ENCODE data around the gene CETP. TPM values are rescaled to one million over a fixed set of nuclear protein-coding genes. Genes with fewer than 3 reads are reported as not detected.

Gene CETP
- total and polyA plus RNA-seq, 2 of the 13 experiments (the other 11 are each of a cell fraction or from before 2014, with no cell fraction given) = 0.31 to 9.8 TPM

DNA sequence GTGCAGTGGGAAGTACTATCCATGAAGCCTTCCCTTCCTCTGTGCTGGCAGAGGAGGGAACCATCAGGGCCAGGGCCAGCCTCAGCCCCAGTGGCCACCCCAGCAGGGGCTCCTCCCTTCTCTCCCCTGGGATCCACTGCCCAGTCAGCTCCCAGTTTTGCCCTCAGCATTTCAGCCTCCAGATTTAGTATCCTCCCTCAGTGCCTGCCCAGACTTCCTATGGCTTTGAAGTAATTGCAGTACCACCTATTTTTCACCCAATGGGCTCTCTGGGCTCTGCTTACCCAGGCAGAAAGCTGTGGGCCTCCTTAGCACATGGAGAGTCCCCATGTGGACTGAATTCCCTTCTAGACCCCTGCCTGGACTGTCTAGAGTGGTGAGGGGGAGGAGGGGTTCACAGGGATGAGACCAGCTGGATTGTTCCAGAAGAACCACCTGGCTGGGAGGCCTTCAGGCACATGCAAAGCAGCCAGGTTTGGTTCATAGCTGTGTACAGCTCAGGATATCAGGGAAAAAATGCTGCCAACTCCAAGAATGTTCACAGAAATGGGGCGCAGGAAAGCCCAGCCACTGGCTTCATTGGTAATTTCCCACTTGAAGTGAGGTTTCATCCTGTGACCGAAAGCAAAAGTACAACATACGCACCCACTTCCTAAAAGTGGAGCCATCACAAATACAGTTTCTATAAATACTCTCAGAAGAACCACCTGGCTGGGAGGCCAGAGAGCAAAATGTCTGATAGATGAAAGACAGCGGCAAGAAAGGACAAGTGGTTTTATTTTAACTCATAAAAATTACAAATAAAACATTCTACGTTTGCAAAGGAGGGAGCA, 45.0 kb upstream of the CETP start:
- Histone ChIP-seq H3K4me1 (ENCODE audit: insufficient read depth, low read length) (peaks cover 88% of the 10 kb centered on the region), H4K20me1 (ENCODE audit: insufficient read depth, low read length) (no peaks in the 10 kb centered on the region), H3K4me3 (replicated peaks in 1 of 3; ENCODE audit: insufficient read depth in 1 of 3, low read depth in 2 of 3, low read length in 3 of 3) (no peak overlapping the region), H3K9me3 (ENCODE audit: low read length) (no peaks in the 10 kb centered on the region), H3K36me3 (replicated peaks in 1 of 2; ENCODE audit: control insufficient read depth in 1 of 2, insufficient read depth in 2 of 2, low read length in 2 of 2) (no peaks in the 10 kb centered on the region), H3K79me2 (ENCODE audit: insufficient read depth, low read length) (no peaks in the 10 kb centered on the region), H3K27me3 (ENCODE audit: control insufficient read depth in 1 of 2, insufficient read depth in 2 of 2, low read length in 2 of 2) (peaks cover 0 to 3% of the 10 kb centered on the region in 2 experiments; a peak in 1 of 5 replicates), H3K9ac (ENCODE audit: insufficient read depth, low read depth, low read length) (no peak overlapping the region), H2AFZ (ENCODE audit: low read length) (no peak overlapping the region), H3K4me2 (ENCODE audit: low read depth, low read length) (no peak overlapping the region), H3K27ac (ENCODE audit: extremely low read length, insufficient read depth, low read length) (no peak overlapping the region)
- DNase-seq (ENCODE audit: low spot score) (no peak), ATAC-seq (no peak), FAIRE-seq (no peak)
- CTCF ChIA-PET (ENCODE audit: low intra/inter-chr PET ratio, low total read pairs) = no interaction called here
- BruUV-seq (replicated peaks) = no TSS peak
- intact Hi-C loops (cut with micrococcal nuclease; ENCODE audit: unreplicated experiment) = no loop called here
- TF ChIP-seq, protein P1, sequence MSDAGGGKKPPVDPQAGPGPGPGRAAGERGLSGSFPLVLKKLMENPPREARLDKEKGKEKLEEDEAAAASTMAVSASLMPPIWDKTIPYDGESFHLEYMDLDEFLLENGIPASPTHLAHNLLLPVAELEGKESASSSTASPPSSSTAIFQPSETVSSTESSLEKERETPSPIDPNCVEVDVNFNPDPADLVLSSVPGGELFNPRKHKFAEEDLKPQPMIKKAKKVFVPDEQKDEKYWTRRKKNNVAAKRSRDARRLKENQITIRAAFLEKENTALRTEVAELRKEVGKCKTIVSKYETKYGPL (CRISPR knock-in tag; IDR thresholded peaks at IDR 0.05) = no peak
- TF ChIP-seq, protein P2, sequence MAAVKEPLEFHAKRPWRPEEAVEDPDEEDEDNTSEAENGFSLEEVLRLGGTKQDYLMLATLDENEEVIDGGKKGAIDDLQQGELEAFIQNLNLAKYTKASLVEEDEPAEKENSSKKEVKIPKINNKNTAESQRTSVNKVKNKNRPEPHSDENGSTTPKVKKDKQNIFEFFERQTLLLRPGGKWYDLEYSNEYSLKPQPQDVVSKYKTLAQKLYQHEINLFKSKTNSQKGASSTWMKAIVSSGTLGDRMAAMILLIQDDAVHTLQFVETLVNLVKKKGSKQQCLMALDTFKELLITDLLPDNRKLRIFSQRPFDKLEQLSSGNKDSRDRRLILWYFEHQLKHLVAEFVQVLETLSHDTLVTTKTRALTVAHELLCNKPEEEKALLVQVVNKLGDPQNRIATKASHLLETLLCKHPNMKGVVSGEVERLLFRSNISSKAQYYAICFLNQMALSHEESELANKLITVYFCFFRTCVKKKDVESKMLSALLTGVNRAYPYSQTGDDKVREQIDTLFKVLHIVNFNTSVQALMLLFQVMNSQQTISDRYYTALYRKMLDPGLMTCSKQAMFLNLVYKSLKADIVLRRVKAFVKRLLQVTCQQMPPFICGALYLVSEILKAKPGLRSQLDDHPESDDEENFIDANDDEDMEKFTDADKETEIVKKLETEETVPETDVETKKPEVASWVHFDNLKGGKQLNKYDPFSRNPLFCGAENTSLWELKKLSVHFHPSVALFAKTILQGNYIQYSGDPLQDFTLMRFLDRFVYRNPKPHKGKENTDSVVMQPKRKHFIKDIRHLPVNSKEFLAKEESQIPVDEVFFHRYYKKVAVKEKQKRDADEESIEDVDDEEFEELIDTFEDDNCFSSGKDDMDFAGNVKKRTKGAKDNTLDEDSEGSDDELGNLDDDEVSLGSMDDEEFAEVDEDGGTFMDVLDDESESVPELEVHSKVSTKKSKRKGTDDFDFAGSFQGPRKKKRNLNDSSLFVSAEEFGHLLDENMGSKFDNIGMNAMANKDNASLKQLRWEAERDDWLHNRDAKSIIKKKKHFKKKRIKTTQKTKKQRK (IDR thresholded peaks at IDR 0.05; ENCODE audit: low read length) = no peak
- no peak for TF ChIP-seq ZKSCAN5 (CRISPR knock-in tag; IDR thresholded peaks at IDR 0.05)
- no peak for TF ChIP-seq ZNF263 (CRISPR knock-in tag; IDR thresholded peaks at IDR 0.05)
- TF ChIP-seq ZFY (CRISPR knock-in tag; IDR thresholded peaks at IDR 0.05) = no peak
- TF ChIP-seq, protein P3, sequence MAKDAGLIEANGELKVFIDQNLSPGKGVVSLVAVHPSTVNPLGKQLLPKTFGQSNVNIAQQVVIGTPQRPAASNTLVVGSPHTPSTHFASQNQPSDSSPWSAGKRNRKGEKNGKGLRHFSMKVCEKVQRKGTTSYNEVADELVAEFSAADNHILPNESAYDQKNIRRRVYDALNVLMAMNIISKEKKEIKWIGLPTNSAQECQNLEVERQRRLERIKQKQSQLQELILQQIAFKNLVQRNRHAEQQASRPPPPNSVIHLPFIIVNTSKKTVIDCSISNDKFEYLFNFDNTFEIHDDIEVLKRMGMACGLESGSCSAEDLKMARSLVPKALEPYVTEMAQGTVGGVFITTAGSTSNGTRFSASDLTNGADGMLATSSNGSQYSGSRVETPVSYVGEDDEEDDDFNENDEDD (CRISPR knock-in tag; IDR thresholded peaks at IDR 0.05; ENCODE audit: borderline replicate concordance) = no peak
- TF ChIP-seq BRCA1 (CRISPR knock-in tag; IDR thresholded peaks at IDR 0.05) = no peak
- TF ChIP-seq ZNF567 (CRISPR knock-in tag; IDR thresholded peaks at IDR 0.05; ENCODE audit: borderline replicate concordance) = no peak
- TF ChIP-seq MTA1 (CRISPR knock-in tag; IDR thresholded peaks at IDR 0.05; ENCODE audit: borderline replicate concordance) = no peak
- no peak for TF ChIP-seq ZNF383 (CRISPR knock-in tag; IDR thresholded peaks at IDR 0.05; ENCODE audit: borderline replicate concordance)
- no peak for TF ChIP-seq PPARG (CRISPR knock-in tag; conservative IDR thresholded peaks at IDR 0.05)
- no peak for TF ChIP-seq ZNF3 (CRISPR knock-in tag; IDR thresholded peaks at IDR 0.05)
- TF ChIP-seq STAT5B (CRISPR knock-in tag; IDR thresholded peaks at IDR 0.05) = no peak
- TF ChIP-seq KDM1A (CRISPR knock-in tag; IDR thresholded peaks at IDR 0.05) = no peak
- TF ChIP-seq, protein P4, sequence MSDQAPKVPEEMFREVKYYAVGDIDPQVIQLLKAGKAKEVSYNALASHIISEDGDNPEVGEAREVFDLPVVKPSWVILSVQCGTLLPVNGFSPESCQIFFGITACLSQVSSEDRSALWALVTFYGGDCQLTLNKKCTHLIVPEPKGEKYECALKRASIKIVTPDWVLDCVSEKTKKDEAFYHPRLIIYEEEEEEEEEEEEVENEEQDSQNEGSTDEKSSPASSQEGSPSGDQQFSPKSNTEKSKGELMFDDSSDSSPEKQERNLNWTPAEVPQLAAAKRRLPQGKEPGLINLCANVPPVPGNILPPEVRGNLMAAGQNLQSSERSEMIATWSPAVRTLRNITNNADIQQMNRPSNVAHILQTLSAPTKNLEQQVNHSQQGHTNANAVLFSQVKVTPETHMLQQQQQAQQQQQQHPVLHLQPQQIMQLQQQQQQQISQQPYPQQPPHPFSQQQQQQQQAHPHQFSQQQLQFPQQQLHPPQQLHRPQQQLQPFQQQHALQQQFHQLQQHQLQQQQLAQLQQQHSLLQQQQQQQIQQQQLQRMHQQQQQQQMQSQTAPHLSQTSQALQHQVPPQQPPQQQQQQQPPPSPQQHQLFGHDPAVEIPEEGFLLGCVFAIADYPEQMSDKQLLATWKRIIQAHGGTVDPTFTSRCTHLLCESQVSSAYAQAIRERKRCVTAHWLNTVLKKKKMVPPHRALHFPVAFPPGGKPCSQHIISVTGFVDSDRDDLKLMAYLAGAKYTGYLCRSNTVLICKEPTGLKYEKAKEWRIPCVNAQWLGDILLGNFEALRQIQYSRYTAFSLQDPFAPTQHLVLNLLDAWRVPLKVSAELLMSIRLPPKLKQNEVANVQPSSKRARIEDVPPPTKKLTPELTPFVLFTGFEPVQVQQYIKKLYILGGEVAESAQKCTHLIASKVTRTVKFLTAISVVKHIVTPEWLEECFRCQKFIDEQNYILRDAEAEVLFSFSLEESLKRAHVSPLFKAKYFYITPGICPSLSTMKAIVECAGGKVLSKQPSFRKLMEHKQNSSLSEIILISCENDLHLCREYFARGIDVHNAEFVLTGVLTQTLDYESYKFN (CRISPR knock-in tag; conservative IDR thresholded peaks at IDR 0.05) = no peak
- no peak for TF ChIP-seq ELF1 (CRISPR knock-in tag; IDR thresholded peaks at IDR 0.05)
- POLR2A ChIA-PET = interaction anchor here (0.6 to 8.7 kb wide), 2 partner anchors 15 to 20 kb away, joined by 3 to 232 read pairs; partner anchors contain the start of gene HERPUD1
- WGBS (ENCODE audit: low lambda C conversion rate) = 87% methylated on average over 5 of the region's 5 CpGs
- in situ Hi-C loops (cut with HindIII; ENCODE audit: extremely low pct_ligation_motif_present, low pct_unique_long_range_greater_than_20kb) = no loop called here
